Bone marrow (tissue), 2 donors: ENCODE measurements around the gene NOTO.
"Not testable (repeated sequence)": the region's sequence is repeated elsewhere in the genome, so short reads cannot be mapped to it uniquely, and the experiment has no call there.

Source experiments
- DNase-seq, 2 donors: peaks; one replicate each; lab custom pipeline; 2025; lab: John Stamatoyannopoulos, UW

NOTO gene

DNA sequence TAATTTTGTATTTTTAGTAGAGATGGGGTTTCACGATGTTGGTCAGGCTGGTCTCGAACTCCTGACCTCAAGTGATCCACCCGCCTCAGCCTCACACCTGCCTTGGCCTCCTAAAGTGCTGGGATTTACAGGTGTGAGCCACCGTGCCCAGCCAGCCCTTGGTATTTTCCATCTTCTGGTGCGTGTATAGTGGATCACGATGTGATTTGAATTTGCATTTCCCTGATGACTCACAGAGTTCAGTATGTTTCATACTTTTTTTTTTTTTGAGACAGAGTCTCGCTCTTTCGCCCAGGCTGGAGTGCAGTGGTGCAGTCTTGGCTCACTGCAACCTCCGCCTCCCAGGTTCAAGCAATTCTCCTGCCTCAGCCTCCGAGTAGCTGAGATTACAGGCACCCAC is 2.1 kb upstream of the NOTO start:
- DNase-seq = not testable (repeated sequence)

DNA sequence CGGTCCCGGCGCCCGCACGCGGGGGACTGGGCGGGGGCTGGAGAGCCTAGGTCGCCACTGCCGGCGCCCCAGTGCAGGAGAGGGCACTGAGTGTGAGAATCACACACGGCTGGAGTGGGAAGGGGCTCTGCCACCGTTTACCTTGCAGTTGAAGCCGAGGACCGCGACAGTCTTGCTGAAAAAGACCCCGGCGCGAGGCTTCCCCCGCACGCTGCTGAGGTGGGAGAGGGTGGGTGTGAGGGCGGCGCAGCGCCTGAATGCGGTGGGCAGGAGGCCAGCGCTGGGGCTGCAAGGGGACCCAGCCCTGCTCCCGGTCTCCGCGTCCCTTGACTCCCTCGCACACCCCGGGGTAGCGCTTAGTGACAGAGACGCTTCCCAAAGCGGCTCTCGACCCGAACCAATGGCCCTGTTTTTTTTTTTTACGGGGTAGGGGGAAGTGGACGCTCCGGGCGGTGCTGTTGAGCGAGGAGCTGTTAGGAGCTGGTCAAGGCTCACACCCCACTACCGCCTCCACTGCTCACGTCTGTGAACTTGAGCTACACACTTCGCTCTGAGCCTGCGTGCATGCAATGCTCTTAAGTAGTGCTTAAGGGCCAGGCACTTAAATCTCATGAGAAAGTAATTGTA is 794 bp downstream of the NOTO start:
- no peak for DNase-seq

DNA sequence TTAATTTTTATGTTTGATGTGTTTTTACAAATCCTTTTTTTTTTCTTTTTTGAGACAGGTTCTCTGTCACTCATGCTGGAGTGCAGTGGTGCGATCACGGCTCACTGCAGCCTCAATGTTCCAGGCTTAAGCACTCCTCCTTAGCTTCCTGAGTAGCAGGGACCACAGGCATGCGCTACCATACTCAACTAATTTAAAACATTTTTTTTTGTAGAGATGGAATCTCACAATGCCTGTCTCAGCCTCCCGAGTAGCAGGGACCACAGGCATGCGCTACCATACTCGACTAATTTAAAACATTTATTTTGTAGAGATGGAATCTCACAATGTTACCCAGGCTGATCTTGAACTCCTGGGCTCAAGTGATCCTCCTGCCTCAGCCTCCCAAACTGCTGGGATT is 3.2 kb downstream of the NOTO start:
- DNase-seq = no peak

DNA sequence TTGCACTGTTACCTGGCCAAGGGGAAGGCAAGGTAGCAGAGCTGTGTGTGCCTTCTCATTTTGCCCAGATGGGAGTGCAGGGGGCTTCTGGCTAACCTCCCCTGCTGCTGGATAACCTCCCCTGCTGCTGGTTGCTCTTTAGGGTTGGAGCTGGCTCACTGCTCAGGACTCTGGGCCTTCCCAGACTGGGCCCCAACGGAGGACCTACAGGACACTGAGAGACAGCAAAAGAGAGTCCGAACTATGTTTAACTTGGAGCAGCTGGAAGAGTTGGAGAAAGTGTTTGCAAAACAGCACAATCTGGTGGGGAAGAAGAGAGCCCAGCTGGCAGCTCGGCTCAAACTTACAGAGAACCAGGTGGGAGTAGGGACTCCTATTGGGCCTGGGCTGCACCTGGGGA is 5.9 kb downstream of the NOTO start:
- no peak for DNase-seq

DNA sequence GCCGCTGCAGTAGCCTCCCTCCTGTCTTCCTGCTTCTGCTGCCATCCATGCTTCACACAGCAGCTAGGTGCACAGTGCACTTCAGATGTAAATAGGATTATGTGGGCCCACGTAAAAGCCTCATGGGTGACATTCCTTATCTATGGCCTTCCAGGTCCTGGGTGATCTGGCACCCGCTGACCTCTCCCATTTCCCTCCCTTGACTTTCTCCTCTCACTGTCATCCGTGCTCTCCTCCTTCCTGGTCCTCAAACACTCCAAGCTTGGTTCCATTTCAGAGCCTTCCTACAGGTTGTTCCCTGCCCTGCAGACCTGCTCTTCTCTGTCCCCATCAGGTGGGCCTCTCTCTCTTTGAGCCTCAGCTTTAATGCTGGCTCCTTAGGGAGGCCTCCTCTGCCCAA is 7.6 kb downstream of the NOTO start:
- no peak for DNase-seq

DNA sequence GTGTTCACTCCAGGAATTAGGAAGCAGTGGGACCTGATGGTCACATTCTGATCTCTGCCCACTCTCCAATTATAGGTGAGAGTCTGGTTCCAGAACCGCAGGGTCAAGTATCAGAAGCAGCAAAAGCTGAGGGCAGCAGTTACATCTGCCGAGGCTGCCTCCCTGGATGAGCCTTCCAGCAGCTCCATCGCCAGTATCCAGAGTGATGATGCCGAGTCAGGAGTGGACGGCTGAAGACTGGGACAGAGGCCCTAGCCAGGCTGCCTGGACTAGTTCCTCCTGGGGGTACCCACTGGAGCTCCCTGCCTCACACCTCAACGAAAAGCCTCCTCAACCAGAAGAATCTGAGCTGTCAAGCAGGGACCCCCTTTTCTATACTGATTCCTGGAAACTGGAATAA is 8.3 kb downstream of the NOTO start:
- no peak for DNase-seq

DNA sequence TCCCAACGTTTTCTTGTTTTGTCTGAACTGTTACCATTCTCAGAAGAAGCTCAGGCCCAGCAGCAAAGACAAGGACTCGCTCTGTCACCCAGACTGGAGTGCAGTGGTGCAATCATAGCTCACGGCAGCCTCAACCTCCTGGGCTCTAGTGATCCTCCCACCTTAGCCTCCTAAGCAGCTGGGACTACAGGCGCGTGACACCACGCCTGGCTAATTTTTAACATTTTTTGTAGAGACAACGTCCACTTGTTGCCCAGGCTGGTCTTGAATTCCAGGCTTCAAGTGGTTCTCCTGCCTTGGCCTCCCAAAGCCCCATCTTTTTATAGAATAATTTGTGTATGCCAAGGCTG is 9.7 kb downstream of the NOTO start:
- DNase-seq = no peak

DNA sequence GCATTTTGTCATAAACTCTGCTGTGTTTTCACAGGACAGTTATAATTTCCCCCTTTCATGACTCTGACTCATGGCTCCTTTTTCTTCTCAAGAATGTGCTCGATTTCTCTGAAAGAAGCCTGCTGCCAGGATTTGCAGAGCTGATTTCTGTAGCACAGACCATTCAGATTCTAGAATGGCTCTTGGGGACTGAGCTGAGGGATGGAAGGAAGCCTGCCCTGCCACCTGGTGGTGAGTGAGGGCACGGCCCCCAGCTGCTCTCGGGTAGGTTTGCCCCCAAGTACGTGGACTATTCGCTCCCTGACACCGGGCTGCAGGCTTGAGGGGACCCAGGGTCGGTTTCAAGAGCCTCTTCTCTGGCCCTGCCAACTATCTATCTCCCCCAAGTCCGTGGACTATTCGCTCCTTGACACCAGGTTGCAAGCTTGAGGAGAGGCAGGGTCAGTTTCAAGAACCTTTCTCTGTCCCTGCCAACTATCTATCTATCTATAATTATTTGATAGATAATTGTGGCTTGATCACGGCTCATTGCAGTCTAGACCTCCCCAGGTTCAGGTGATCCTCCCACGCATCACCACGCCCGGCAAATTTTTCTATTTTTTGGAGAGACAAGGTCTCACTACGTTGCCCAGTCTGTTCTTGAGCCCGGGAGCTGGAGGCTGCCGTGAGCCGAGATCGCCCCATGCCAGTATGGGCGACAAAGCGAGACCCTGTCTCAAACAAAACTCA is 10.2 kb downstream of the NOTO start:
- peak; percentile 30 to 67 for DNase-seq

DNA sequence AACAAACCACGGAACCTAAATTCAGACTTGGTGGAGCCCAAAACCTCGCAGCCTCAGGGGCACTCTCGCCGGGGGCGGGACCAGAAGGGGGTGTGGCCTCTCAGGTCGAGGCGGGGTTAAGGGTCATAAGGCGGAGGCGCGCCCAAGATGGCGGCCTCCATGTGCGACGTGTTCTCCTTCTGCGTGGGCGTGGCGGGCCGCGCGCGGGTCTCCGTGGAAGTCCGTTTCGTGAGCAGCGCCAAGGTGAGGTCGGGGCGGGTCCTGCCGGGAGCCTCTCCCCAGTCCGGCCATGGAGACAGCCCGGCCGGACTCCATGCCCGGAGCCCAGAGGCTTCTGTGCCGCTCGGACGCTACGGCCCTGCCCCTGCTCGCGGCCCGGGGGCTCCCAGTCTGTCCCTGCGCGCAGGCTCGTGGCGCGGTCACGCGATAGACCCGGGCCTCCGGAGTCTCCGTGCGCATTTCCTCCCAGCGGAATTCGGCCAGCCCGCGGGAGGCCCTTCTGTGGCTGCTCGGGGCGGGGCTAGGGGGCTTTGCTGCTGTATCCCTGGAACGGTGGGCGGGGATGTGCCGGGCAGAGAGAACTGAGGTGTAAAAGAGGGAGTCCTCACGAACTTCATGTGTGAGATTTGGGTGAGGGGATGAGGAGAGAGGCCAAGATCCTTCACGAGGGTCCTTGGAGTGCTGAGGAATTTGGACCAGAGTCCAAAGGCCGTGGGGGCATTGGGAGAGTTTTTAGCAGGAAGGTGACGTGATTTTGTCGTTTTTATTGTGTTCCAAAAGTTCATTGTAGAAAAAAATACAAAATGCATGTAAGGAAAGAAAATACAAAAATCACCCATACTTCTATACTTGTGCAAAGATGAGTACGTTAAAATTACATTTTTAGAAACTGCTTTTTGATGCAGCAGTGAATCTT is 12.0 kb downstream of the NOTO start, which contains the start of gene SMYD5:
SMYD5 (plus strand) TSS at position 126 of the 916 bp plus-strand sequence; CDS start at position 148, 22 bp downstream.
- DNase-seq = peak; percentile 59 to 68

GRCh38 chr2:73215254-73215653 is 12.9 kb downstream of the NOTO start:
- no peak for DNase-seq

DNA sequence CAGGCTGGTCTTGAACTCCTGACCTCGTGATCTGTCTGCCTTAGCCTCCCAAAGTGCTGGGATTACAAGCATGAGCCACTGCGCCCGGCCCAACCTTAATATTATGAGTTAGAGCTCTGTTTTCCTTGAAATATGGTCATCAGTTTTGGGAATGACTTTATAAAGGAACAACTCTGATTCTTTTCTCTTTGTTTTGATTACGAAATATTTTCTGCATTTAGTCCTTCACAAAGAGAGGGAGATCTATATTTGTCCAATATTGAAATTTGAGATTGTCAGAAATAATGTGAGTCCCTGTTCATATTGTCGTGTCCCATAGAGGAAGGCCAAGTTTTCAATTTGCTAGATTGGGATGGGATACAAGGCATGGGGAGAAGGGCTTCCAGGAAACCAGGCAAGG is 14.8 kb downstream of the NOTO start:
- DNase-seq = no peak

GRCh38 chr2:73217826-73218225 is 15.5 kb downstream of the NOTO start:
- no peak for DNase-seq

DNA sequence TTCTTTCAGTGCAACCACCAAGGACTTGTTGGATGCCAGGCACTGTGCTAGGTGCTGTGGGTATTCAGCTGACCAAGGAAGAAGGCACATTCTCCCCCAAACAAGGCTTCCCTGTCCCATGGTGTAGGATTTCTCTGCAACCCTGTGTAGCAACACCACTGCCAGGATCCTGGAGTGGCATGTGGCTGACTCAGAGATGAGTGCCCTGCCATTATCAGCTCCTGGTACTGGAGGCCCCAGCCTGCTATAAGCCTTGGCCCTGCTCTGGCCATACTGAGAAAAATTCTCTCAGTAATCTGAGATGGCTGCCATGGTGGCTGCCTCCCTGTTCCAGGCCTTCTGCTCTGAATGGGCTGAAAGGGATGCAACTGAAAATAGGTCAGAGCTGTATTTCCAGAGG is 15.9 kb downstream of the NOTO start:
- no peak for DNase-seq

DNA sequence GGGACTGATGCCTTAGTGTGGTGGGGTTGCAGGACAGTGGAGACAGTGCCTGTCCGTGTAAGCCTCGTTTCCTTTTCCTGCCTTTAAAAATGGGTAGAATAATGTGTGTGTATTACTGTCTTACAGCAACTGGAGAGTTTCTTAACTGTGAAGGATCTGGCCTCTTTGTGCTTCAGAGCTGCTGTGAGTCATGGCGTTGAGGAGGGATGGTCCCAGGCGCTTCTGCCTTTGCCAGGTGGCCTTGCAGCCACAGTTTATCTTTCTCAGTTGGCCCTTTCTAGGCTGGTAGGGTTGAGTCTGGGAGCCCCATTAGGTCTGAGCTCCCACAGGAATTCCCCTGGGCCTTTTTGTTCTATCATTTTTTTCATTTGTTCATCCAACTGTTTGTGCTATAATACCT is 21.4 kb downstream of the NOTO start:
- DNase-seq = no peak

DNA sequence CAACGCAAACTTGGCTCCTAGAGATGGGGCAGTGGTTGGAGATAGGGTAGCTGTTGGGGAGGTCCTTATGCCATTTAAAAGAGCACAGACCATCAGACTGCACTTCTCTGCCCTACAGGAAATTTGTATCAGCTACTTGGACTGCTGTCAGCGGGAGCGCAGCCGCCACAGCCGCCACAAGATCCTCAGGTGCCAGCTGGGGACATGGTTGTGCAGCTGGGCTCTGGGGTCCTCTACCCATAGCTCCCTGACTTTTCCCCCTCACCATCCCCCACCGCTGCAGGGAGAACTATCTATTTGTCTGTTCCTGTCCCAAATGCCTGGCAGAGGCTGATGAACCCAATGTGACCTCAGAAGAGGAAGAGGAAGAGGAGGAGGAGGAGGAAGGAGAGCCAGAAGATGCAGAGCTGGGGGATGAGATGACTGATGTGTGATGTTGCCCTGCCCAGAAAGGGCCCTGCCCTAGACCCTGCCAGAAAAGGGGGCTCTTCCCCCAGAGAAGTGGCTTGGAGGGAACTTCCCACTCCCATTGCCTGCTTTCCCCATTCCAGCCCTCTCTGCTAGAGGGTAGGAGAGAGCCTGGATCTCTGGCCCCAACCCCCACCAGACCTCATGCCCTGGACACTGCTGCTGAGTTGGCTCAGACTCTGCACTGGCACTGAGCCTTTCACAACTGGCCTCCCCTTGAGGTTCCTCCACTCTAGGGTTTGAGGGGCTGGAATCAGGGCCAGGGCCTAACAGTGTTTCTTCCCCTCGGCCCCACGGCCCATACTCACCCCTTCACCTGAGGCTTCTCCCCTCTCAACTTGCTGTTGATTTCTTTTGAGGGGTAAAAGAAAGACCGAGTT is 23.4 kb downstream of the NOTO start:
- DNase-seq = no peak

DNA sequence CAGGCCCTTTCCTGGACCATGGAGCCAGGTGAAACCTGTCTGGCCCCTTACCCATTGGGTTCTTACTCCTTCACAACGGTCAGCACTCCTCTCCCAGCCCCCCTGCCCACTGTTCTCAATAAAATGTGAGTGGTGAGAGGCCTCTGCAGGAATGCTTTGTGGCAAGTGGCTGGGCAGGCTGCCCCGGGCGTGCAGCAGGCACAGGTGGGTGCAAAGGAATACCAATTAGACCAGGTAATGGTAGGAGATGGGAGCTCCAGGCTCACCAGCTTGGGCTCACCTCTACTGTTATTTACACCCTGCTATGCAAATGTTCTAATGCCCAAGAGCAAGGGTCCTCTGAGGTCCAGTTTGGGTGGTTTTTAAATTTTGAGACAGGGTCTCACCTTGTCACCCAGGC is 24.7 kb downstream of the NOTO start:
- no peak for DNase-seq

- no peak for DNase-seq
These were observed 26.3 kb downstream of the NOTO start for GRCh38 chr2:73228631-73229030.

DNA sequence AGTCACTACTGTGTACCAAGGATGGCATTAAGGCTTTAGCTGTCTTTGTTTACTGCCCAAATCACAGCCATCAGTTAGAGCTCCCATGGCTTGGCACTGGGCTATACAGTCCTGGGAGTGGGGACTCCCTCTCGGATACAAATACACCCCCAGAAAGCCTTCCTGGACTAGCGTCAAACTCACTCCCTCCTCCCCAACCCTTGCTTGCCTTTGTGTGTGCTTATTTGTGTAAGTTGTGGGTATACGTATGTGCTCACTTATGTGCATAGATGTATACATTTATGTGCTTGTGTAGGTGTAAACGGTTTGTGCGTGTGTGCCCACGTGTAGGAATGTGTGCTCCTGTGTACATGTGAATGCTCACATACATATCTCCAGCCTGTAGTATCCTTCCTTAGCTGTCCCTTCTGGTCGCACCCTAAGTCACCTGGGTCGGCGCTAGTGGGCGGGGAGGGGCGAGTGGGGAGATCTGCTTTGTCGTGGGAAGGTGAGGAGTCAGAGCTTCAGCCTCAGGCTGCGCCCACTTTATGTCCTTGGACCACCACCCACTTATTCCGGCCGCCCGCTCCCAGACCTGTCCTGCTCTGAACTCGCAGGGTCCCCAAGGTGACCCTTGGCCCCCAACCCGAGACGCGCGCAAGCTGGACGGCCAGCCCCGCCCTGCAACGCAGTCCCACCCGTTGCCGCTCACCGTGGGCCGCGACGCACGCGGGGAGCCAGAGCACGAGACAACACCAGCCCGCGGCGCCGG is 30.2 kb downstream of the NOTO start:
- DNase-seq = no peak

DNA sequence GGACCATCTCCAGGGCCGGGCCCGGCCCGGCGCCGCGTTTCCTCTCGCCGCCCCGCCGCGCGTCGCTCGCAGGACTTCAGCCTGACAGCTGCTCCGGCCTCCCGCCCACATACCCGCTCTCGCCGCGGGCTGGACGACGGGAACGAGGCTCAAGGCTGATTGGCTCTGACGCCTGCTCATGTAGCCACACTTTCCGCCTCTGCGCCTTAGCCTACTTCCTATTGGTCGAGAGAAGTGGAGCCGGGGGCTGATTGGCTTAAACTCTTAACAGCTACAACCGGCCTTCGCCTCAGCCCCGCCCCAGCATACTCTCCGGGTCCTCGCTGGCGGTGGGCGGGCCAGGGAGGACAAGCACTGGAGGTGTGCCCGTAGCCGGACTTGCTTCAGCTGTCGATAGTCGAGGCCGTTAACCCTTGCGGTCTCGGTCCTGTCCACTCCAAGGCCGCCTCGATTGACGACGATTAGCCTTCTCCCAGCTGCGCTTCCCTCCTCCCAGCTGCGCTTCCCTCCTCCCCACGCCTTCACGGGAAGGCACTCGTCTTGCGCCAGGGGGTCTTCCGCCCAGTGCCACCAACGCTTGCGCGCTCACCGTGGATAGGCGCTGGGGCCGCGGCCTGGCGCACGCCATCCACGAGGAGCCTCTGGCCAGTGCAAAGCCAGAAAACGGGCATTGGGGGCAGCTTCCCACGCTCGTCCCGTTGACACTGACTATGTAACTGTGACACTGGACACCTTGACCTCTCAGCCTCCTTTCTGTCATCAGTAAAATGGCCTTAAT is 31.0 kb downstream of the NOTO start, which contains the start of gene PRADC1:
PRADC1 (minus strand) TSS at position 86 of the 778 bp plus-strand sequence; CDS start at position 7, 79 bp downstream.
- peak; percentile 77 to 95 for DNase-seq
